RWPE1 (cell line): Measurements from ENCODE around the gene MSH5.
"Not testable (repeated sequence)": the region's sequence is repeated elsewhere in the genome, so short reads cannot be mapped to it uniquely, and the experiment has no call there.

Experiments used
- CTCF ChIA-PET: fragments of 350-600 bp; sonication (Branson Sonifier 250); formaldehyde crosslinking; extraction: SDS; loops from one replicate; lab custom pipeline; 2021; lab: Yijun Ruan, JAX
- POLR2A ChIA-PET: fragments of 400-600 bp; formaldehyde crosslinking; extraction: SDS; loops from one replicate; lab custom pipeline; 2020; ENCODE audit warnings: antibody characterized with exemption; ENCODE audit not compliant: low non-redundant PET; lab: Yijun Ruan, JAX
- DNase-seq: peaks from one replicate; pipeline ENCODE4 v3.0.0; 2012; ENCODE audit warnings: low spot score
- H3K27ac ChIP-seq: fragments of 450-650 bp; 2 replicates; pipeline ENCODE4 v1.5.1; 2017
- CTCF ChIP-seq: fragments of 450-650 bp; conservative IDR thresholded peaks from 2 replicates; pipeline ENCODE4 v1.5.1; 2017; ENCODE audit warnings: low read depth, mild to moderate bottlenecking

The MSH5 gene

DNA sequence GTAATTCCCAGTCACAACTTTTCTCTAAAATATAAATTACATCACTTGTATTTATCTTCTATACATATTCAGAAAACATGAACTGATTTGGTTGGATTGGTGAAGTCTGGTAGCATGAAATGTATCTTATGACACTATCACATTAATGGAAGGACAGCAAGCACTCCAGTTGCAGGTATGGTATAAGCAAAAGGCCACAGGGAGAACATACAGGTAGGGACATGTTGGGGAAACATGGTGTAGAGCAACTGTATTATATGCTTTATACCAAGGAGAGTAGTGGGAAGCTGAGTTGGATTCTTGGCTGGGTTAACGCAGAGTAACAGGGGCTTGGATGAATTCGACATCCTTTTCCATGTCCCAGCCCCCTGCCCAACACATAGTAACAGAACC, 57.2 kb downstream of the MSH5 start:
- CTCF ChIA-PET = no interaction called here
- no peak for DNase-seq
- H3K27ac ChIP-seq = peak overlapping the region; percentile 92
- POLR2A ChIA-PET = no interaction called here
- TF ChIP-seq CTCF = no peak

GRCh38 chr6:31797588-31797987, 57.8 kb downstream of the MSH5 start:
- no peak for DNase-seq
- POLR2A ChIA-PET = no interaction called here

DNA sequence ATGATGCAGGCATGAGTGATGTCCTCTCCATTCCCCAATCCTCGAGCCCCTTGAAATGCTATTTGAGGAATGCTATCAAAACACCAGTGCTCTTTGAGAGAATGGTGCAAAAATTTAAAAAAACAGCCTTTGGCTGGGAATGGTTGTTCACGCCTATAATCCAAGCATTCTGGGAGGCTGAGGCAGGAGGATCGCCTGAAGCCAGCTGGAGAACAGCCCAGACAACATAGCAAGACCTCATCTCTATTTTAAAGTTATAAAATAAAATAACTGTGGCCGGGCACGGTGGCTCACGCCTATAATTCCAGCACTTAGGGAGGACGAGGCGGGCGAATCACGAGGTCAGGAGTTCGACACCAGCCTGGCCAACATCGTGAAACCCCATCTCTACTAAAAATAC, 60.0 kb downstream of the MSH5 start:
- no peak for DNase-seq
- H3K27ac ChIP-seq = peak overlapping the region; percentile 17; the same call in 1 of the 2 replicates
- no peak for TF ChIP-seq CTCF
- ChIA-PET POLR2A (no interaction called here), CTCF (no interaction called here)

More at GRCh38 chr6:31797588-31797987, 57.8 kb downstream of the MSH5 start:
- peak overlapping the region; percentile 60 for H3K27ac ChIP-seq
- TF ChIP-seq CTCF = no peak
- CTCF ChIA-PET = interaction anchor here (0.6 kb wide), 1 partner anchor 83 kb away, joined by 3 read pairs; no protein-coding TSS in a partner anchor

- CTCF ChIA-PET = interaction anchor here (0.7 kb wide), 1 partner anchor 34 kb away, joined by 6 read pairs; no protein-coding TSS in a partner anchor
- POLR2A ChIA-PET, DNase-seq: not testable (repeated sequence)
Observed at GRCh38 chr6:31801031-31801927, 61.5 kb downstream of the MSH5 start.

DNA sequence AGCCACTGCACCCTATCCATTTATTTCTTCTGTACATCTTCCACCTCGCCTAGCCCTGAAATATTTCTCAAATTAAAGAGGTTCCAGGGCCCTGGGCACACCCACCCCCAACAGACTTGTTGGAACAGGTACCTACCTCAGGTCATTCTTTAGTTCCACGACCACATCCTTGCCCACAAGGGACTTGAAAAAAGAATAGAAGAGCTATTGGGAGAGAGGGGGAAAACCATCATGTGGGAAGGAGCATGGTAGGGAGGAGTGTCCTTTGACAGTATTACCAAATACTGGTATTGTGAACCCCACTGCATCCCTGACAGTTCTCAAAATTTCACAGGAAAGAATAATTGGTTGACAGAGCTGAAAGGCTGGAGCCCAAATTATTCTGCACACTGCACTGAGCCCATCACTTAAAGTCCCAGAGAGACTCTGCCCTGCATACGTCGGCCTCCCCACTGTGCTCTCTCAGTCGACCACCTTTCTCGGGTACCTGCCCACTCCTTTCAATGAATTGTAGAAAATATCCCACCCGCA, 66.2 kb downstream of the MSH5 start:
- CTCF ChIA-PET = interaction anchor here (0.8 to 1.6 kb wide), 3 partner anchors 10 to 125 kb away, joined by 3 to 8 read pairs (median 4); partner anchors contain the start of genes LY6G5C and VARS1
- no peak for TF ChIP-seq CTCF
- peak overlapping the region; percentile 93 for H3K27ac ChIP-seq
- no peak for DNase-seq
- POLR2A ChIA-PET = interaction anchor here (0.6 to 2.1 kb wide), 5 partner anchors 12 to 68 kb away, joined by 3 to 8 read pairs (median 3); partner anchors contain the start of gene HSPA1B

More at GRCh38 chr6:31801031-31801927, 61.5 kb downstream of the MSH5 start:
- peak overlapping the region; percentile 35; the same call in 1 of the 2 replicates for H3K27ac ChIP-seq

DNA sequence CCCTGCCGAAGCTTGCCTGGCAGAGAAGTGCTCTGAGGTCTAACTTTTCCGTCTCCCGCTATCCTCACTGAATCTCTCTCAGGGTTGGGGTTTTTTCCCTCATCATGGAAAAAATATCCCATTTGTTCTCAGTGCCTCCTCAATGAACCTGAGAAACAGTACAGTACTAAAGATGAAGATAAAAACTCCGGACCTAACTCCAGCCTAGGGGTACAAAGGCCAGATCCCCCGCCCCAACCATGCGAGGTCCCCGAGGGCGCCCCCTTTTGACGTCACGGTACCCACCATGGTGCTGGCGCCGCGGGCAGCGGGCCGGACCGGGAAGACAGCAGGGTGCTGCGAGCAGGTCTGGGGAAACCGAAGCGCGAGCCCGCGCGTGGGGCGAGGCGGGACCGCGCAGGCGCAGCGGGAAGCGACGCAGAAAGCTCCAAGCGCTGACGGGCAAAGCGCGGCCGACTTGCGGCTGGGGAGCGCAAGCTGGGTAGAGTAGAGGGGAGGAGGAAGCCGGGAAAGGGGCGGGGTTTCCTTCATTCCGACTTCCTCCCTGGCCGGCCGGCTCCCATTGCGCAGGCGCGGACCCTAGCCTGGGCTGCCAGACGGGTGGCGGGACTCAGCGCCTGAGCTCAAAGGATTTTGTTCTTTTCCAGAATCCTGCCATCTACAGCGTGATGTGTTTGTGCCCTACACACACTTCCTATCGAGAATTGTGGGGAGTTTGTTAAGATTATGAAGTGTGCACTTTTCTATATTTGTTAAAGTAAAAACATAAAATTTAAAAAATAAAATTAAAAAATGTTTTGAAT, 66.9 kb downstream of the MSH5 start, which contains the start of gene LSM2:
Gene LSM2 (minus strand): TSS at position 497 of the 803 bp plus-strand sequence. CDS start 209 bp downstream, at position 288.
- TF ChIP-seq CTCF = no peak
- DNase-seq = peak; percentile 99
- POLR2A ChIA-PET = interaction anchor here (0.5 to 2.1 kb wide), 7 partner anchors 11 to 332 kb away, joined by 3 to 11 read pairs (median 4); partner anchors contain the start of gene HSPA1B
- CTCF ChIA-PET = interaction anchor here (0.8 to 1.6 kb wide), 5 partner anchors 11 to 187 kb away, joined by 3 to 8 read pairs (median 4); partner anchors contain the start of genes LY6G5C and VARS1
- peak within 1 kb of the TSS; percentile 93 for H3K27ac ChIP-seq

DNA sequence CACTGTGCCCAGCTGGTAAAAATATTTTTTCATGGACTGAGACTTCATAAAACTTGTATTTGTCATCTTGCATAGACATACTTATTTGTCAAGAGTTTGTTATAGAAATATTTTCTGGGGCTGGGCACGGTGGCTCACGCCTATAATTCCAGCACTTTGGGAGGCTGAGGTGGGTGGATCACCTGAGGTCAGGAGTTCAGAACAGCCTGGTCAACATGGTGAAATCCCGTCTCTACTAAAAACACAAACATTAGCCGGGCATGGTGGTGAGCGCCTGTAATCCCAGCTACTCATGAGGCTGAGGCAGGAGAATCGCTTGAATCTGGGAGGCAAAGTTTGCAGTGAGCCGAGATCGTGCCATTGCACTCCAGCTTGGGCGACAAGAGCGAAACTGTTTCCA, 68.8 kb downstream of the MSH5 start:
- POLR2A ChIA-PET = interaction anchor here (0.6 kb wide), 2 partner anchors 47 to 76 kb away, joined by 3 to 4 read pairs; no protein-coding TSS in a partner anchor
- CTCF ChIA-PET = interaction anchor here (0.6 kb wide), 1 partner anchor 97 kb away, joined by 3 read pairs; no protein-coding TSS in a partner anchor
- peak overlapping the region; percentile 35; the same call in 1 of the 2 replicates for H3K27ac ChIP-seq
- not testable (repeated sequence) for DNase-seq
